Globus pallidus (tissue), 1 donor: ENCODE measurements around the gene ALDH3A1.

Experiments
- DNase-seq: peaks from one replicate; pipeline ENCODE4 v3.0.0-alpha.2; 2015; ENCODE audit warnings: low spot score

Gene ALDH3A1

GRCh38 chr17:19759568-19760549 is 11.8 kb upstream of the ALDH3A1 start:
- DNase-seq = no peak

- DNase-seq = no peak
These were observed 9.6 kb upstream of the ALDH3A1 start for GRCh38 chr17:19757536-19758180.

GRCh38 chr17:19756546-19756945 is 8.4 kb upstream of the ALDH3A1 start:
- no peak for DNase-seq

GRCh38 chr17:19755821-19756510 is 7.9 kb upstream of the ALDH3A1 start:
- no peak for DNase-seq

GRCh38 chr17:19755392-19755791 is 7.3 kb upstream of the ALDH3A1 start:
- no peak for DNase-seq

GRCh38 chr17:19753661-19754463 is 5.8 kb upstream of the ALDH3A1 start:
- peak; percentile 78 for DNase-seq

- DNase-seq = peak; percentile 75
These were observed 5.0 kb upstream of the ALDH3A1 start for GRCh38 chr17:19753051-19753509.

GRCh38 chr17:19752216-19753050 is 4.3 kb upstream of the ALDH3A1 start:
- DNase-seq = peak; percentile 48

- no peak for DNase-seq
These were observed 2.7 kb upstream of the ALDH3A1 start for GRCh38 chr17:19750835-19751234.

- DNase-seq = no peak
These were observed 2.0 kb upstream of the ALDH3A1 start for GRCh38 chr17:19750020-19750572.

GRCh38 chr17:19748807-19749193 is 702 bp upstream of the ALDH3A1 start:
- DNase-seq = no peak

- no peak for DNase-seq
These were observed 859 bp downstream of the ALDH3A1 start for GRCh38 chr17:19747159-19747719.

- DNase-seq = no peak
These were observed 1.6 kb downstream of the ALDH3A1 start for GRCh38 chr17:19746517-19746916.

GRCh38 chr17:19744922-19745757 is 3.0 kb downstream of the ALDH3A1 start:
- DNase-seq = peak; percentile 86

GRCh38 chr17:19744492-19744891 is 3.6 kb downstream of the ALDH3A1 start:
- no peak for DNase-seq

GRCh38 chr17:19743101-19744100 is 4.7 kb downstream of the ALDH3A1 start:
- DNase-seq = no peak

- no peak for DNase-seq
These were observed 5.6 kb downstream of the ALDH3A1 start for GRCh38 chr17:19742495-19742894.
